ENCODE data around the gene LRRC51. TPM values are rescaled to one million over a fixed set of nuclear protein-coding genes. Genes with fewer than 3 reads are reported as not detected.
A peak's percentile ranks its signal among the peaks of the same experiment; 100 is the strongest.
"Not testable (repeated sequence)": the region's sequence is repeated elsewhere in the genome, so short reads cannot be mapped to it uniquely, and the experiment has no call there.

LRRC51 gene
- polyA plus RNA-seq, 3 donors from 2014 or later, result 3.4 to 4.7 TPM; not detected in 1

DNA sequence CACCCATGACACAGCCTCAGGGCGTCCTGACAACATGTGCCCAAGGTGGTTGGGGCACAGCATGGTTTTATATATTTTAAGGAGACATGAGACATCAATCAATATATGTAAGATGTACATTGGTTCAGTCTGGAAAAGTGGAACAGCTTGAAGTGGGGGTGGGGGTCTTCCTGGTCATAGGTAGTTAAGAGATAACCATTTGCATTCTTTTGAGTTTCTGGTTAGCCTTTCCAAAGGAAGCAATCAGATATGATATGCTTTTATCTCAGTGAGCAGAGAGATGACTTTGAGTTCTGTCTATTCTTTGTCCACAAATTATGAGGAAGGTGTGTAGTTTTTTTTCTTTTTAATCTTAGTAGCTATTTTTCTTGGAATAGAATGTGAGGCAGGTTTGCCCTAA is 42.0 kb downstream of the LRRC51 start:
- peaks cover 0 to 3% (median under 1%) of the 10 kb centered on the region in 3 donors for H3K36me3 Mint-ChIP-seq
- H3K27me3 Mint-ChIP-seq (ENCODE audit: low read depth in 3 of 3), result peaks cover 0 to 17% (median 0%) of the 10 kb centered on the region in 3 donors

DNA sequence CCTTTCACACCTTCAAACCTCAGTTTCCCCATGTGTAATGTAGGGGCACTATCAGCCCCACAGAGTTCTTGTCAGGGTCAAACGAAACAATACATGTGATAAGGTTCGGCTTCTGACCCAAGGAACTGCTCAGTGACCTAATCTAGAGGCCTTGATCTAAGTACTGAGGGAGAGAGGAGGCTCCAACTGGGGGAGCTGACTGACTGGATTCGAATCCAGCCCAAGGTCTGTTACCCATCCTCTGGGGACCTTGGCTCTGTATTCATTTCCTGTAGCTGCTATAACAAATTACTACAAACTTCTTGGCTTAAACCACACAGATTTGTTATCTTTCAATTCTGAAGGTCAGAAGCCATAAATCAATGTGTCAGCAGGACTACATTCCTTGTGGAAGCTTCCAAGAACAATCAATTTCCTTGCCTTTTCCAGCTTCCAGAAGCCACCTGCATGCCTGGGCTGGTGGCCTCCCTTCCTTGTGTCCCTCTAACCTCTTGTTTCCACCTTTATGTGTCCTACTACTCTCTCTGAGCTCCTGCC is 42.5 kb downstream of the LRRC51 start:
- no peak overlapping the region for H3K4me3 Mint-ChIP-seq
- peaks cover 0 to 16% (median 0%) of the 10 kb centered on the region in 3 donors for H3K27me3 Mint-ChIP-seq (ENCODE audit: low read depth in 3 of 3)
- DNase-seq, result no peak
- no peak overlapping the region for H3K27ac Mint-ChIP-seq
- H3K4me1 Mint-ChIP-seq, result no peaks in the 10 kb centered on the region
- H3K9me3 Mint-ChIP-seq, result peaks cover 0 to 4% (median 0%) of the 10 kb centered on the region in 6 donors
- H3K36me3 Mint-ChIP-seq, result peaks cover 0 to 4% (median 3%) of the 10 kb centered on the region in 3 donors

More for the DNA sequence above, 42.0 kb downstream of the LRRC51 start:
- no peaks in the 10 kb centered on the region for H3K4me1 Mint-ChIP-seq
- no peak overlapping the region for H3K4me3 Mint-ChIP-seq
- DNase-seq, result no peak
- peaks cover 0 to under 1% (median 0%) of the 10 kb centered on the region in 6 donors for H3K9me3 Mint-ChIP-seq
- no peak overlapping the region for H3K27ac Mint-ChIP-seq

DNA sequence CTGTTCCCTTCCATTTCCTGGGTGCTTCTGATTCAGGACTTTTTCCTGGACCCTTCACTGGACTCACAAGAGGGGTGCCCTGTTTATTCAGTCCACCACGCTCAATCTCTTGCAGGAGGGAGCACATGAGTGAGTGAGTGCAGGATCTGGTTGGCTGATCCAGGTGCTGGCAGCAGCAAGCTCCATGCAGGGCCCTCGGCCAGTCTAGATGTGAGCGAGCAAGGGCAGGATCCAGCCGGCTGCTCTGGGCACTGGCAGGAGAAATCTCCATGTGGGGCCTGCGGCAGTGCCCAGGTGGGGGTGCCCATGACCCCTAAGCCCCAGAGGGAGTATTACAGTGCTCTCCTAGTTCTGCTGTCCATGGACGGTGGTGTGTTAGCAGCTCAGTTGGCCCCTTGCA is 43.4 kb downstream of the LRRC51 start:
- peaks cover under 1 to 11% (median 2%) of the 10 kb centered on the region in 3 donors for H3K27me3 Mint-ChIP-seq (ENCODE audit: low read depth in 3 of 3)

DNA sequence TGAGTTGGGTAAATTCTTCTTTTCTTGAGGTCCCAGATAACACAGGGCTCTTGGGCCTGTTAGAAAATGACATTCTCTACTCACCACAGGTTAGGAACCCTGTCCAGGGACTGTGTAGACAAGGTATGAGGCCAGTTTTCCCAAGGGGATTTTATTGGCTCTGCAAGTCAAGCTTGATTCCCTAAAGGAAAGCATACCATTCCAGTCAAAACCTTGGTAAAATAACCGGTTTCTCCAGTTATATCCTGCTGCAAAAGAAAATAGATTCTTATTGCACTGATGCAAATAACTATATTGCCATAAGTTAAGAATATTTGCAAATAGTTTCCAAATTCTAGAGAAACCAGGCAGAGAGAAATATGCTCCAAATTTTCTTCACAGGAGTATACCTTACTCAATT is 45.3 kb downstream of the LRRC51 start:
- no peak for DNase-seq
- Mint-ChIP-seq H3K27ac (no peak overlapping the region), H3K9me3 (peaks cover 0 to 12% (median 4%) of the 10 kb centered on the region in 6 donors), H3K4me3 (no peak overlapping the region), H3K27me3 (ENCODE audit: low read depth in 3 of 3) (peaks cover 2 to 6% (median 4%) of the 10 kb centered on the region in 3 donors), H3K4me1 (no peaks in the 10 kb centered on the region), H3K36me3 (peaks cover 7 to 9% (median 9%) of the 10 kb centered on the region in 3 donors)

More for the DNA sequence above, 43.4 kb downstream of the LRRC51 start:
- DNase-seq, result no peak
- H3K36me3 Mint-ChIP-seq, result peaks cover 5 to 9% (median 9%) of the 10 kb centered on the region in 3 donors
- peaks cover 0 to 10% (median 3%) of the 10 kb centered on the region in 6 donors for H3K9me3 Mint-ChIP-seq
- no peaks in the 10 kb centered on the region for H3K4me1 Mint-ChIP-seq
- no peak overlapping the region for H3K27ac Mint-ChIP-seq
- no peak overlapping the region for H3K4me3 Mint-ChIP-seq

DNA sequence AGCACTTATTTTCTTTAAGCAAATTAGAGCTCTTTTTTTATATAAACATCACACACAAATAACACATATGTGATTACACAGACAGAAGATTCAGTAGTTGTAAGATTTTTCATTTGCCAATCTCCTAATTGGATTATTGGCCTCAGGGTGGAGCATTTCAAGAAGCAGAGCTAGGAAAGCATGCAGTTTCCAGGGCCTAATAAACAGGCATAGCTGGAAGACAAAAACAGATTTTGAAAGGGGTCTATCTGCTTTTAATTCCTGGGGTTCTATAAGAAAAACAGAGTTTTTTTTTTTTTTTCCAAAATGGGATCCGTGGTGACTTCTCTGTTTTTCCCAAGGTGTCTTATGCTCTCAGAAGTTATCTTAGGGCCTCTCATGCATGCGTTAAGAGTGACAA is 47.3 kb downstream of the LRRC51 start:
- Mint-ChIP-seq H3K27ac (no peak overlapping the region), H3K27me3 (ENCODE audit: low read depth in 3 of 3) (peaks cover 2 to 6% (median 4%) of the 10 kb centered on the region in 3 donors)

DNA sequence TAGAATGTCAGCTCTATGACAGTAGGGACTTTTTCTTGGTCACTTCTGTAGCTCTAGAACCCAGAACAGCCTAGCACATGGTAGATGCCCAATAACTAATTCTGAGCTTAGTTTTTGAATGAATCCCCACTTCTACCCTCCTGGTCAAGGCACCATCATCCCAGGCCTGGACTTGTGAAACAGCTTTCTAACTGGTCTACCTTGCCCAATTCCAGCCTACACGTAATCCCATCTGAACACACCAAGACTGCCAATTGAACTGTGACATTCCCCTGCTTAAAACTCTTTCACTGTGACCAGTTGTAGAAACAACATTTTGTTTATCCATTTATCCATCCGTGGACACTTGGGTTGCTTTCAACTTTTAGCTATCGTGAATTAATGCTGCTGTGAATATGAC is 48.7 kb downstream of the LRRC51 start:
- peaks cover 2 to 6% (median 4%) of the 10 kb centered on the region in 3 donors for H3K27me3 Mint-ChIP-seq (ENCODE audit: low read depth in 3 of 3)
- H3K4me3 Mint-ChIP-seq, result no peak overlapping the region
- H3K27ac Mint-ChIP-seq, result peak overlapping the region in 1 of 6 donors; percentile 31
- DNase-seq, result no peak
- peaks cover 7 to 9% (median 7%) of the 10 kb centered on the region in 3 donors for H3K36me3 Mint-ChIP-seq
- H3K9me3 Mint-ChIP-seq, result peaks cover 0 to 12% (median 4%) of the 10 kb centered on the region in 6 donors
- no peaks in the 10 kb centered on the region for H3K4me1 Mint-ChIP-seq

More for the DNA sequence above, 47.3 kb downstream of the LRRC51 start:
- H3K36me3 Mint-ChIP-seq, result peaks cover 7 to 9% (median 7%) of the 10 kb centered on the region in 3 donors
- peaks cover 0 to 12% (median 4%) of the 10 kb centered on the region in 6 donors for H3K9me3 Mint-ChIP-seq
- no peak overlapping the region for H3K4me3 Mint-ChIP-seq
- no peaks in the 10 kb centered on the region for H3K4me1 Mint-ChIP-seq
- no peak for DNase-seq

DNA sequence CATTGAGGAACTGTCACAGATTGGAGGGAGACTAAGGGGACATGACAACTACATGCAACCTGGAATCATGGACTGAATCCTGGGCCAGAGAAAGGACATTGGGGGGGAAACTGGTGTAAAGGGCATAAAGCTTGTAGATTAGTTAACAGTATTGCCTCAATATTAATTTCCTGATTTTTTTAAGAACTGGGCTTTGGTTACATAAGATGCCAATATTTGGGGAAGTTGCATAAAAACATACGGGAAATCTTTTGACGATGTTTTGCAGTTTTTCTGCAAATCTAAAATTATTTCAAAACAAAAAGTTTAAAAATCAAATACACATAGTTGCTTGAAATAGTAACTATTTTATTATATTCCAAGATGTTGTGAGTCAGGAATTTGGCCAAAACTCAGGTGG is 52.0 kb downstream of the LRRC51 start:
- Mint-ChIP-seq H3K9me3 (peaks cover 0 to 12% (median 4%) of the 10 kb centered on the region in 6 donors), H3K4me3 (no peak overlapping the region)

DNA sequence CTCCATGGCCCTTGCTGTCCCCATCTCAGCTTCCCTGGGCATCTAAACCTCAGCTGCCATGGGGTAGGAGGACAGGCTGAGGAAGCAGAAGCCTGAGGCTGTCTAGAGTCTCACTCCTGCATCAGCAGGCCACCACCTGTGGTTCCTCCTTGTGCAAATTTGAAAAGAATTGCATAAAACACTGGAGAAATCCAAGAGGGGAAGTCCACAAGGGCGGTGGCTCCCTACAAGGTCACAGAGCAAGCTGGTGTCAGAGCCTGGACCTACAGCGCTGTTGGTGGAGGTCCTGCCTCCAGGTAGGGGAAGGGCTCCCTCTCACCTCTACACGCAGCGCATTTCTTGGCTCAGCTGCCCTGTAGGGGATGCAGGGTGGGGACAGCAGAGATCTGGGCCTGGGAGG is 54.8 kb downstream of the LRRC51 start, which contains the start of gene FOLR3:
Gene FOLR3 (plus strand): TSS at position 253 of the 400 bp plus-strand sequence. CDS start 228 bp downstream, outside the sequence.
- not testable (repeated sequence) for H3K27ac Mint-ChIP-seq; H3K4me1 Mint-ChIP-seq; H3K9me3 Mint-ChIP-seq; H3K27me3 Mint-ChIP-seq (ENCODE audit: low read depth in 3 of 3); H3K4me3 Mint-ChIP-seq; H3K36me3 Mint-ChIP-seq; DNase-seq

More for the DNA sequence above, 52.0 kb downstream of the LRRC51 start:
- Mint-ChIP-seq H3K4me1 (no peaks in the 10 kb centered on the region), H3K27me3 (ENCODE audit: low read depth in 3 of 3) (peaks cover 3 to 5% (median 4%) of the 10 kb centered on the region in 3 donors), H3K36me3 (peaks cover 7 to 8% (median 7%) of the 10 kb centered on the region in 3 donors), H3K27ac (no peak overlapping the region)
- DNase-seq, result no peak

DNA sequence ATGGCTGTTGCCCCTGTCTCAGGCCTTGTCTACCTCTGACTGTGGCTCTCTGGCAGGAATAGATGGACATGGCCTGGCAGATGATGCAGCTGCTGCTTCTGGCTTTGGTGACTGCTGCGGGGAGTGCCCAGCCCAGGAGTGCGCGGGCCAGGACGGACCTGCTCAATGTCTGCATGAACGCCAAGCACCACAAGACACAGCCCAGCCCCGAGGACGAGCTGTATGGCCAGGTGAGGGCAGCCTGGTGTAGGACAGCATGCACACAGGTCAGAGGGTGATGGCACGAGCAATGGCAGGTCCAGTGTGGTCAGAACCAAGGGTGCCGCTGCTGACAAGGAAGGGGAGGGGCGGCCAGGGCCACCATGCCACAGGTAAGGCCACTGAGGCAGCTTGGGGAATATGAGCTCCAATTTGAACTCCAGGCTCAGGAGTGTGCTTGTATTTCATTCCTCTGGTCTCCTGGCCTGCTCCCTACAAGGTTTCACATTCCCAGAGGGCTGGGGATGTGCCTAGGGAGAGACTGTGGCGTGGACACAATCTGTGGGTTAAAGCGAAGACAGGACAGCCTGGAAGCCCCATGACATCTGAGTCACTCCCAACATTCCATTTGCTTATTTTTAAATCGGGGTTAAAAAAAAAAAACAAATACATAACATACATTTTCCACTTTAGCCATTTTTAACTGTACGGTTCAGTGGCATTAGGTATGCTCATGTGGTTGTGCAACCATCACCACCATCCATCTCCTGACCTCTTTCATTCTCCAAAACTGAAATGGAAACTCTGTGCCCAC is 55.4 kb downstream of the LRRC51 start:
- Mint-ChIP-seq H3K4me3 (no peak overlapping the region), H3K27ac (no peak overlapping the region)
- no peak for DNase-seq

DNA sequence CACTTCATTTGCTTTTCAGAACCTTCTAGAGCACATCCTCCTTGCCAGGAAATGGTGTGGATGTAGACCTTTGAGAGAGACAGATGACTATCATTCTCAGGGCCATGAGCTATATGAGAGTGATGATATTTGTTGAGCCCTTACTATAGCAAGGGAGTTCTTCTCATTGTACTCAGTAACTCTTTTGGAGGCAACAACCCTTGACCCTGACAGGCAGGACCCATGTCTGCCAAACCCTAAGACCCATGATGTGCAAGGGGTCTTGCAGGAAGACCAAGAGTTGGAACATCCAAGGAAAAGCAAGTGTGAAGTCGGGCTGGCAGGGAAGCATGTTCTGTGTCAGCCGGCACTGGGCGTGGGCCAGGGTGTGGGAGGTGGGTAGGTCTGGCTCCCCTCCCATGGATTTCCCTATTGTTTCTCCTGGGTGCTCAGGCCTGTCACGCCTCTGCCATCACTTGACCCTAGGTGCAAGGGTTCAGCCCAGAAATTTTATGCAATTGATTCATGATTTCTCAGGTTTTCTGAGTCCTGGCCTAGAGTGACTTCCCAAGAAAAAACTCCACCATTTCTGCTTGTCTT is 56.1 kb downstream of the LRRC51 start:
- Mint-ChIP-seq H3K4me1 (no peaks in the 10 kb centered on the region), H3K4me3 (no peak overlapping the region), H3K27me3 (ENCODE audit: low read depth in 3 of 3) (peaks cover 0 to 7% (median 1%) of the 10 kb centered on the region in 3 donors), H3K36me3 (no peaks in the 10 kb centered on the region), H3K27ac (no peak overlapping the region), H3K9me3 (no peaks in the 10 kb centered on the region)
- no peak for DNase-seq

More for the DNA sequence above, 55.4 kb downstream of the LRRC51 start:
- peaks cover 0 to 2% (median 1%) of the 10 kb centered on the region in 3 donors for H3K27me3 Mint-ChIP-seq (ENCODE audit: low read depth in 3 of 3)
- H3K4me1 Mint-ChIP-seq, result no peaks in the 10 kb centered on the region
- H3K36me3 Mint-ChIP-seq, result no peaks in the 10 kb centered on the region
- no peaks in the 10 kb centered on the region for H3K9me3 Mint-ChIP-seq

DNA sequence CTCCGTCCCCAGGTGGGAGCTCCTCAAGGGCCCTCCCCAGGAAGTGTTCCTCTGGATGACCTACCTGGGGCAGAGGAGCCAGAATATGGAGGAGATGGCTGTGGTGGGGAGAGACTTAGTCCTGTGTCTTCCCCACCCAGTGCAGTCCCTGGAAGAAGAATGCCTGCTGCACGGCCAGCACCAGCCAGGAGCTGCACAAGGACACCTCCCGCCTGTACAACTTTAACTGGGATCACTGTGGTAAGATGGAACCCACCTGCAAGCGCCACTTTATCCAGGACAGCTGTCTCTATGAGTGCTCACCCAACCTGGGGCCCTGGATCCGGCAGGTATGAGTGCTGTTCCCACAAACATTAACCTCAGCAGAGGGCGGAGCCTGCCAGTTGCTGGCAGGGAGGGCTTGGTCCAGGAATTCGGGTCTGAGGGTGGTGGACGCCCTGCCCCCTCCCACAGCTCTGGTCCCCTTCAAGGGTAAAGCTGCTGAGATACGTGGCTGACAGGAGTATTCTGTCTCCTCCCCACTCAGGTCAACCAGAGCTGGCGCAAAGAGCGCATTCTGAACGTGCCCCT is 58.3 kb downstream of the LRRC51 start:
- Mint-ChIP-seq H3K36me3 (no peaks in the 10 kb centered on the region), H3K27ac (no peak overlapping the region)

DNA sequence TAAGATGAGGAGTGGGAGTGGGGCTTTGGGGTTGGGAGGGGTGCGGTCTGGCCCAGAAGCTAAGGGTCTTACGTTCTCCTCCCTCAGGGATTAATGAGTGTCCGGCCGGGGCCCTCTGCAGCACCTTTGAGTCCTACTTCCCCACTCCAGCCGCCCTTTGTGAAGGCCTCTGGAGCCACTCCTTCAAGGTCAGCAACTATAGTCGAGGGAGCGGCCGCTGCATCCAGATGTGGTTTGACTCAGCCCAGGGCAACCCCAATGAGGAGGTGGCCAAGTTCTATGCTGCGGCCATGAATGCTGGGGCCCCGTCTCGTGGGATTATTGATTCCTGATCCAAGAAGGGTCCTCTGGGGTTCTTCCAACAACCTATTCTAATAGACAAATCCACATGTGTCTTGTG is 58.9 kb downstream of the LRRC51 start:
- no peak for DNase-seq
- H3K9me3 Mint-ChIP-seq, result no peaks in the 10 kb centered on the region
- H3K27me3 Mint-ChIP-seq (ENCODE audit: low read depth in 3 of 3), result peaks cover 0 to 8% (median 1%) of the 10 kb centered on the region in 3 donors
- no peak overlapping the region for H3K27ac Mint-ChIP-seq
- H3K36me3 Mint-ChIP-seq, result no peaks in the 10 kb centered on the region
- no peak overlapping the region for H3K4me3 Mint-ChIP-seq
- H3K4me1 Mint-ChIP-seq, result no peaks in the 10 kb centered on the region

More for the DNA sequence above, 58.3 kb downstream of the LRRC51 start:
- DNase-seq, result no peak
- peaks cover 0 to 8% (median 1%) of the 10 kb centered on the region in 3 donors for H3K27me3 Mint-ChIP-seq (ENCODE audit: low read depth in 3 of 3)
- H3K4me1 Mint-ChIP-seq, result no peaks in the 10 kb centered on the region
- H3K9me3 Mint-ChIP-seq, result no peaks in the 10 kb centered on the region
- no peak overlapping the region for H3K4me3 Mint-ChIP-seq

DNA sequence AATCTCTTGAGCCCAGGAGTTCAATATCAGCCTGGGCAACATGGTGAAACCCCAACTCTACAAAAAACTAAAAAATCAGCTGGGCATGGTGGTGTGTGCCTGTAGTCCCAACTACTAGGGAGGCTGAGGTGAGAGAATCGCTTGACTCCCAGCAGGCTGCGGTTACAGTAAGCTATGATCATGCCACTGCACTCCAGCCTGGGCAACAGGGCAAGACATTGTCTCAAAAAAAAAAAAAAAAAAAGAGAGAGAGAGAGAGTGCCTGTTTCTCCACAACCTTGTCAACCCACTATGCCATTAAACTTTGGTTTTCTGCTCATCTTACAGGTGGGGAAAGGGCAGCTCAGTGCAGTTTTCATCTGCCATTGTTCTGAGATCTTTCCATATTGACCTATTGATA is 60.0 kb downstream of the LRRC51 start:
- H3K4me1 Mint-ChIP-seq, result no peaks in the 10 kb centered on the region
- H3K27ac Mint-ChIP-seq, result no peak overlapping the region
- H3K27me3 Mint-ChIP-seq (ENCODE audit: low read depth in 3 of 3), result peaks cover 0 to 8% (median 1%) of the 10 kb centered on the region in 3 donors
- no peaks in the 10 kb centered on the region for H3K9me3 Mint-ChIP-seq
- H3K36me3 Mint-ChIP-seq, result no peaks in the 10 kb centered on the region
- DNase-seq, result no peak
- H3K4me3 Mint-ChIP-seq, result no peak overlapping the region
